WTC11 (cell line): ENCODE data around the gene TENT5D. TPM values are rescaled to one million over a fixed set of nuclear protein-coding genes. Genes with fewer than 3 reads are reported as not detected.

Experiments used
- ATAC-seq: fragments of 200-7000 bp; cut with Tn5 transposase; 2 replicates; pipeline ENCODE4 v1.10.0; 2021; ENCODE audit warnings: mild to moderate bottlenecking, moderate library complexity
- CTCF ChIA-PET: fragments of 300-600 bp; sonication (Branson Sonifier 250); formaldehyde crosslinking; loops from one replicate; lab custom pipeline; 2021; ENCODE audit warnings: antibody characterized with exemption; lab: Charles Lee
- POLR2A ChIA-PET: fragments of 350-600 bp; sonication (Branson Sonifier 250); formaldehyde crosslinking; loops from one replicate; lab custom pipeline; 2021; ENCODE audit warnings: antibody characterized with exemption; lab: Charles Lee
- DNase-seq: peaks from one replicate; pipeline ENCODE4 v3.0.0; 2021; ENCODE audit warnings: low spot score
- H3K27ac Mint-ChIP-seq: 2 replicates; pipeline ENCODE4 v1.8.0; 2021; ENCODE audit warnings: mixed read lengths
- H3K27me3 Mint-ChIP-seq: 2 replicates; pipeline ENCODE4 v1.8.0; 2021; ENCODE audit warnings: low read depth, mild to moderate bottlenecking, moderate library complexity, mixed read lengths
- H3K36me3 Mint-ChIP-seq: 2 replicates; pipeline ENCODE4 v1.8.0; 2021; ENCODE audit warnings: mixed read lengths
- H3K4me1 Mint-ChIP-seq: 2 replicates; pipeline ENCODE4 v1.8.0; 2022; ENCODE audit warnings: mixed read lengths
- H3K4me3 Mint-ChIP-seq: 2 replicates; pipeline ENCODE4 v1.8.0; 2021; ENCODE audit warnings: mild to moderate bottlenecking, moderate library complexity, mixed read lengths
- H3K9me3 Mint-ChIP-seq: 2 replicates; pipeline ENCODE4 v1.8.0; 2021; ENCODE audit warnings: mixed read lengths
- E2F4 ChIP-seq: sonication (generic); formaldehyde crosslinking; IDR thresholded peaks from 2 replicates; pipeline ENCODE4 v1.8.1; 2022; ENCODE audit warnings: low read depth, mild to moderate bottlenecking, moderate library complexity, missing genetic modification reagents, borderline replicate concordance
- HMGA2 ChIP-seq: fragments of 250-450 bp; sonication (Bioruptor Pico); IDR thresholded peaks from 2 replicates; pipeline ENCODE4 v1.4.0; 2021; ENCODE audit warnings: mild to moderate bottlenecking, moderate library complexity
- NR2C2 ChIP-seq: sonication (generic); formaldehyde crosslinking; IDR thresholded peaks from 2 replicates; pipeline ENCODE4 v1.8.0; 2022; ENCODE audit warnings: mild to moderate bottlenecking, missing genetic modification reagents
- OVOL2 ChIP-seq: fragments of 250-450 bp; sonication (Bioruptor Pico); IDR thresholded peaks from 2 replicates; pipeline ENCODE4 v1.9.0; 2021; ENCODE audit warnings: mild to moderate bottlenecking, borderline replicate concordance
- ZSCAN18 ChIP-seq: fragments of 250-450 bp; sonication (Bioruptor Pico); IDR thresholded peaks from 2 replicates; pipeline ENCODE4 v2.1.2; 2022; ENCODE audit warnings: mild to moderate bottlenecking, moderate library complexity
- total RNA-seq: library from RNA; stranded (reverse); gene quantifications from 3 replicates; pipeline ENCODE4 v1.2.3, GENCODE V29; 2021

TENT5D gene
- total RNA-seq, 1 experiment from 2014 or later, result 0.13 TPM

- TF ChIP-seq E2F4 (CRISPR knock-in tag), result no peak
- no peak for TF ChIP-seq NR2C2 (CRISPR knock-in tag)
- TF ChIP-seq ZSCAN18 (CRISPR knock-in tag), result no peak
- no peak for TF ChIP-seq OVOL2 (CRISPR knock-in tag)
- no peak for TF ChIP-seq HMGA2 (CRISPR knock-in tag)
- no peak for ATAC-seq
Observed at GRCh38 chrX:80489166-80489565, 68.9 kb downstream of the TENT5D start.

More at GRCh38 chrX:80489166-80489565, 68.9 kb downstream of the TENT5D start:
- no peaks in the 10 kb centered on the region for H3K4me1 Mint-ChIP-seq
- peaks cover 21% of the 10 kb centered on the region for H3K36me3 Mint-ChIP-seq
- no peaks in the 10 kb centered on the region for H3K27me3 Mint-ChIP-seq
- peaks cover 26% of the 10 kb centered on the region for H3K9me3 Mint-ChIP-seq
- POLR2A ChIA-PET, result no interaction called here
- no peak overlapping the region for H3K27ac Mint-ChIP-seq
- DNase-seq, result no peak
- CTCF ChIA-PET, result no interaction called here
- no peak overlapping the region for H3K4me3 Mint-ChIP-seq
